Osteocyte (in vitro differentiated cells): ENCODE measurements around the gene PSMB7. TPM values are rescaled to one million over a fixed set of nuclear protein-coding genes. Genes with fewer than 3 reads are reported as not detected.
A peak's percentile ranks its signal among the peaks of the same experiment; 100 is the strongest.

ENCODE experiments used
- DNase-seq: peaks from one replicate; pipeline ENCODE4 v3.0.0; 2021; ENCODE audit warnings: mixed read lengths; ENCODE audit not compliant: unreplicated experiment; ENCODE audit errors: extremely low spot score
- H3K27ac Mint-ChIP-seq: one replicate; pipeline ENCODE4 v1.8.0; 2021; ENCODE audit warnings: mild to moderate bottlenecking, mixed read lengths; ENCODE audit not compliant: unreplicated experiment
- H3K27me3 Mint-ChIP-seq: one replicate; pipeline ENCODE4 v1.8.0; 2021; ENCODE audit warnings: mixed read lengths; ENCODE audit not compliant: unreplicated experiment
- H3K36me3 Mint-ChIP-seq: one replicate; pipeline ENCODE4 v1.8.0; 2021; ENCODE audit warnings: mixed read lengths; ENCODE audit not compliant: unreplicated experiment
- H3K4me1 Mint-ChIP-seq: one replicate; pipeline ENCODE4 v1.8.0; 2021; ENCODE audit warnings: mixed read lengths; ENCODE audit not compliant: unreplicated experiment
- H3K4me3 Mint-ChIP-seq: one replicate; pipeline ENCODE4 v1.8.0; 2021; ENCODE audit warnings: mild to moderate bottlenecking, moderate library complexity, mixed read lengths; ENCODE audit not compliant: unreplicated experiment
- H3K9me3 Mint-ChIP-seq: one replicate; pipeline ENCODE4 v1.8.0; 2021; ENCODE audit warnings: mixed read lengths; ENCODE audit not compliant: unreplicated experiment
- CTCF ChIP-seq: fragments of 200-600 bp; sonication (generic); IDR thresholded peaks from 2 replicates; pipeline ENCODE4 v1.5.0; 2021; ENCODE audit warnings: antibody characterized with exemption, mild to moderate bottlenecking, moderate library complexity
- total RNA-seq: library from RNA; stranded (reverse); gene quantifications from 2 replicates; pipeline ENCODE4 v1.2.1, GENCODE V29; 2021

The PSMB7 gene
- total RNA-seq, 1 donor from 2014 or later, result 140 TPM

GRCh38 chr9:124322618-124323432, 92.4 kb downstream of the PSMB7 start:
- Mint-ChIP-seq H3K36me3 (peaks cover 32% of the 10 kb centered on the region), H3K4me3 (no peak overlapping the region), H3K27ac (peak overlapping the region; percentile 23), H3K27me3 (no peaks in the 10 kb centered on the region), H3K9me3 (no peaks in the 10 kb centered on the region), H3K4me1 (peaks cover 11% of the 10 kb centered on the region)
- no peak for TF ChIP-seq CTCF
- DNase-seq, result no peak

GRCh38 chr9:124321935-124322334, 93.3 kb downstream of the PSMB7 start:
- Mint-ChIP-seq H3K36me3 (peaks cover 38% of the 10 kb centered on the region), H3K4me1 (peaks cover 11% of the 10 kb centered on the region), H3K27ac (no peak overlapping the region), H3K9me3 (no peaks in the 10 kb centered on the region), H3K27me3 (no peaks in the 10 kb centered on the region), H3K4me3 (no peak overlapping the region)
- TF ChIP-seq CTCF, result no peak
- no peak for DNase-seq

GRCh38 chr9:124321416-124321815, 93.8 kb downstream of the PSMB7 start:
- no peak overlapping the region for H3K27ac Mint-ChIP-seq
- H3K4me1 Mint-ChIP-seq, result peaks cover 11% of the 10 kb centered on the region
- no peak for TF ChIP-seq CTCF
- peaks cover 39% of the 10 kb centered on the region for H3K36me3 Mint-ChIP-seq
- DNase-seq, result no peak
- H3K9me3 Mint-ChIP-seq, result no peaks in the 10 kb centered on the region
- H3K27me3 Mint-ChIP-seq, result no peaks in the 10 kb centered on the region
- H3K4me3 Mint-ChIP-seq, result no peak overlapping the region

GRCh38 chr9:124320062-124320973, 94.9 kb downstream of the PSMB7 start:
- peak; percentile 91 for DNase-seq
- Mint-ChIP-seq H3K36me3 (peaks cover 39% of the 10 kb centered on the region), H3K27me3 (no peaks in the 10 kb centered on the region), H3K9me3 (no peaks in the 10 kb centered on the region), H3K27ac (peak overlapping the region; percentile 63), H3K4me1 (peaks cover 11% of the 10 kb centered on the region), H3K4me3 (no peak overlapping the region)
- peak; percentile 84 for TF ChIP-seq CTCF

- Mint-ChIP-seq H3K9me3 (no peaks in the 10 kb centered on the region), H3K4me1 (peaks cover 15% of the 10 kb centered on the region), H3K36me3 (peaks cover 49% of the 10 kb centered on the region), H3K4me3 (no peak overlapping the region), H3K27me3 (no peaks in the 10 kb centered on the region), H3K27ac (no peak overlapping the region)
- TF ChIP-seq CTCF, result no peak
- no peak for DNase-seq
These were observed 99.4 kb downstream of the PSMB7 start for GRCh38 chr9:124315882-124316281.
